Fibroblast of the aortic adventitia (primary cell): Measurements from ENCODE around the gene CAPN13. TPM values are rescaled to one million over a fixed set of nuclear protein-coding genes. Genes with fewer than 3 reads are reported as not detected.

Source experiments
- DNase-seq: peaks from one replicate; pipeline ENCODE4 v3.0.0-alpha.2; 2010; ENCODE audit warnings: low read depth
- H3K4me3 ChIP-seq: 2 replicates; pipeline ENCODE4 v1.5.1; 2011; ENCODE audit warnings: low read depth, mild to moderate bottlenecking, control low read depth, low read length, moderate library complexity
- total RNA-seq: library from RNA; depleted of rRNA; stranded (reverse); fragments of >200 nt; gene quantifications from 2 replicates; pipeline ENCODE4 v1.2.3, GENCODE V29; 2012; ENCODE audit warnings: low replicate concordance
- TF ChIP-seq, protein P1 (sequence below): IDR thresholded peaks from 2 replicates; pipeline ENCODE4 v1.5.1; 2011; ENCODE audit warnings: mild to moderate bottlenecking, low read length, control low read depth, inconsistent platforms; ENCODE audit not compliant: insufficient read depth

CAPN13 gene
- total RNA-seq, 1 donor: not detected

DNA sequence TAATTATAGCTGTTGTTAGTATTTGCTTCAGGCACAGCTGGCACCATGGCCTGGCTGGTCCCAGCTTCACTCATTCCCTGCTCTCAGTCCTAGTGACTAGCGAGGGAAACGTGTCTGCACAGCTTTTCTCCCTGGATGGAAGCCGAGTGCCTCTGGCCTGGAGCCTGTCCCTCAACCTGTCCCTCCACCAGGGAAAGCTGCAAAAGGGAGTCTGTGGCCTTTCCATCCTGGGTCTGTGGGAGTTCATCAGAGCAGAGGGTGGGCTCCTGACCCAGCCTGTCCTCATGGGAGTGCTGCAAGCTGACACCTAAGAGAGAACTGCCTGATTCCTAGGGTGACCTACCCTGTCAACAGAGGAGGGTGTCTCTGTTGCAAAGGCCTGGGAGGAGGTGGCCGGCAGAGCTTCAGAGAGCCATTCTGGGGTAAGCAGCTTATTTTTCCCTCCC, 118.3 kb downstream of the CAPN13 start:
- DNase-seq: no peak
- TF ChIP-seq, protein P1, sequence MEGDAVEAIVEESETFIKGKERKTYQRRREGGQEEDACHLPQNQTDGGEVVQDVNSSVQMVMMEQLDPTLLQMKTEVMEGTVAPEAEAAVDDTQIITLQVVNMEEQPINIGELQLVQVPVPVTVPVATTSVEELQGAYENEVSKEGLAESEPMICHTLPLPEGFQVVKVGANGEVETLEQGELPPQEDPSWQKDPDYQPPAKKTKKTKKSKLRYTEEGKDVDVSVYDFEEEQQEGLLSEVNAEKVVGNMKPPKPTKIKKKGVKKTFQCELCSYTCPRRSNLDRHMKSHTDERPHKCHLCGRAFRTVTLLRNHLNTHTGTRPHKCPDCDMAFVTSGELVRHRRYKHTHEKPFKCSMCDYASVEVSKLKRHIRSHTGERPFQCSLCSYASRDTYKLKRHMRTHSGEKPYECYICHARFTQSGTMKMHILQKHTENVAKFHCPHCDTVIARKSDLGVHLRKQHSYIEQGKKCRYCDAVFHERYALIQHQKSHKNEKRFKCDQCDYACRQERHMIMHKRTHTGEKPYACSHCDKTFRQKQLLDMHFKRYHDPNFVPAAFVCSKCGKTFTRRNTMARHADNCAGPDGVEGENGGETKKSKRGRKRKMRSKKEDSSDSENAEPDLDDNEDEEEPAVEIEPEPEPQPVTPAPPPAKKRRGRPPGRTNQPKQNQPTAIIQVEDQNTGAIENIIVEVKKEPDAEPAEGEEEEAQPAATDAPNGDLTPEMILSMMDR: no peak
- H3K4me3 ChIP-seq: no peak overlapping the region

DNA sequence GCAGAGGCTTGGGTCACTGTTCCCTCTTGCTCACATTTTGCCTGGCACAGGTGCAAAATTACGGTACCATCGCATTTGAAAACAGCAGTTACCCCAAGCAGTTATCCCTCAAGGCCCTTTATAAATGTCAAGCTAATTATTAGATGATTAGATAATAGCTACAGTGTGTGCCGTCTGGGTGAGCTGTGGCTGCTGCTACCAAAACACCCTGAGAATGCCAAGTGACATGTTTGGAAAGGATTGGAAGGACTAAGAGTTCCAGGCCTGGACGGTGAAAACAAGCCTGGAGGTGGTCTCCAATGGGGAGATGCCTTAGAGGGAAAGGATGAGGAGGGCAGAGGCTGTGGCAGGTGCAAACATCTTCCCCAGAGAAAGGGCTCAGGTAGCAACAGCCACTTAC, 120.6 kb downstream of the CAPN13 start:
- TF ChIP-seq, protein P1: no peak
- no peak for DNase-seq
- H3K4me3 ChIP-seq: no peak overlapping the region

DNA sequence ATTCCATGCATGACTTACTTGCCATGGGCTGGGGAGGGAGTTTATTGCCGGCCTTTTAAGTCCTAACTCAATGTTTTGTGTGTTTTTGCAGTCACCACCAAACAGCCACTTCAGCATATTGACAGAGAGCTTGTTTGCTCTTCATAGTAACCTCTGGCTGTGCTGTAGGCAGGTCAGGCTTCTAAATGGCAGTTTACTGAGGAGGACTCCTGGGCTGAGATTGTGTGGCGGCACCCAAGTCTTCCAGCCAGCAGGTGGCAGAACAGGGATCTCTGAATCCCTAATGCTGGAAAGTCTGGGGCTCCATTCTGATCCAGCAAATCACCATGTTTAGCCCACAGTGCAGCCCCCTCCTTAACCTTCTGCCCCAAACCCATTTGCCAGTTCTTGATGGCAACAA, 121.2 kb downstream of the CAPN13 start:
- no peak overlapping the region for H3K4me3 ChIP-seq
- TF ChIP-seq, protein P1: no peak
- no peak for DNase-seq

DNA sequence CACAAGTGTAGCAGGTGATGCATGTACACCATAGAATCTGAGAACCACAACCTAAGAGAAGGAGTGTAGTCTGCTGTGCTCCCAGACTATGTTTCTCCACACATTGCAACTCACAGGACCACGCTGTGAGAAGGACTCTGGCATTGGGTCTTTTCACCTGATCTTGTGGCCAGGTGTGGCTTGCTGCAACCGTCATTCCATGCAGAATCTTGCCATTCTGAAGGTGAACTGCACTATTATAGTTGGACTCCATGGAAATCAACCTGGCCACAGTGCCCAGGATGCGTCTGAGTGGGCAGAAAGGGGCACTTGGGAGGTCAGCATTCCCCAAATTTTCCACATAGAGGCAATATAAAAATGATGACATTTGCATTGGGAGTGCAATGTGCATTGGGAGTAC, 122.2 kb downstream of the CAPN13 start:
- DNase-seq: no peak
- no peak overlapping the region for H3K4me3 ChIP-seq
- TF ChIP-seq, protein P1: no peak

DNA sequence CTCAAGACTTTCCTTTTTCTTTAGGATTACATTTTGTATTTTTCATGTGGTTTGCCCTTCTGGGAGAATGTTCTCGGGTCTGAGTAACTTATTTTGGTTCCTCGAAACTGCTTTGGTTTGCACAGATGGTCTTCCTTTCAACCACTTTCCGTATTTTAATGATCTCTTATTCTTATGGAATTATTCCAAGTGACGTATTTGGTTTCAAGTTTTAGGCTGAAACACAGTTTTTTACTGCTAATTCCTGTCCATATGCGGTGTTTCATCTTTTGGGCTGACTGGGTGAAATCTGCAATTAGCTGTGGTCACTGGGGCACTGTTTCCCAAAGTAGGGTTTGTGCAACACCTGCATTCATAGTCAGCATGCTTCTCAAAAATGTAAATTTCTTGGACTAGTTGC, 122.7 kb downstream of the CAPN13 start:
- H3K4me3 ChIP-seq: no peak overlapping the region
- TF ChIP-seq, protein P1: no peak
- DNase-seq: no peak

DNA sequence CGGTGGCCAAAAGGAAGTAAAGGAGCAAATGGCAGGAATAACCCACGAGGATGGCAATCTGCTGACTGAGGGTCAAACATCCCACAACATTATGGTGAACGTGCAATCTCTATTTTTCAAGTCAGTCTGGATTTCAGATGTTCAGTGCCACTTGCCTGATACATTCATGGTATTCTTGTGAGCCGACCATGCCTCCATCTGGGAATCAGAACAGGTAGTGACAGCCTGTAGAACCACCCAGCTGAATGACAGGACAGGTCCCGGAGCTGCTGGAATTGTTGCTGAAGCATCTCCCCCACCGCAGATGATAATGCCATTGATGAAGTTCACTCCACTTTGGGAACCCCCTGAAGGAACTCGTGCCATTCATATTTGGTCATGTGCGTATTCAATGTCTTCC, 123.2 kb downstream of the CAPN13 start:
- H3K4me3 ChIP-seq: no peak overlapping the region

More for the DNA sequence above, 123.2 kb downstream of the CAPN13 start:
- DNase-seq: no peak
- TF ChIP-seq, protein P1: no peak
